CD8-positive, alpha-beta memory T cell (primary cell): ENCODE measurements around the gene TBCE. TPM values are rescaled to one million over a fixed set of nuclear protein-coding genes. Genes with fewer than 3 reads are reported as not detected.
"Not testable (repeated sequence)": the region's sequence is repeated elsewhere in the genome, so short reads cannot be mapped to it uniquely, and the experiment has no call there.

Experiments
- CTCF ChIA-PET: fragments of 350-600 bp; sonication (Branson Sonifier 250); formaldehyde crosslinking; loops from one replicate; lab custom pipeline; 2021; ENCODE audit warnings: antibody characterized with exemption; lab: Charles Lee
- POLR2A ChIA-PET: fragments of 350-600 bp; sonication (Branson Sonifier 250); formaldehyde crosslinking; loops from one replicate; lab custom pipeline; 2021; ENCODE audit warnings: antibody characterized with exemption; lab: Charles Lee
- DNase-seq, 5 donors: peaks; one replicate each; pipeline versions ENCODE4 v3.0.0 to v3.0.0-alpha.2; 2020 to 2022; ENCODE audit warnings: mixed read lengths in 1 of 5
- H3K27ac ChIP-seq: one replicate; pipeline ENCODE4 v1.7.0; 2013; ENCODE audit warnings: low read depth, mild to moderate bottlenecking, low read length, moderate library complexity
- H3K27me3 ChIP-seq: 2 replicates; pipeline ENCODE4 v1.7.0; 2013; ENCODE audit warnings: low read length, mild to moderate bottlenecking; ENCODE audit not compliant: insufficient read depth, poor library complexity, severe bottlenecking
- H3K36me3 ChIP-seq: 2 replicates; pipeline ENCODE4 v1.7.0; 2013; ENCODE audit warnings: mild to moderate bottlenecking, low read length, moderate library complexity; ENCODE audit not compliant: insufficient read depth
- H3K4me1 ChIP-seq: 2 replicates; pipeline ENCODE4 v1.7.0; 2013; ENCODE audit warnings: mild to moderate bottlenecking, low read length, moderate library complexity; ENCODE audit not compliant: insufficient read depth
- H3K4me3 ChIP-seq: 2 replicates; pipeline ENCODE4 v1.7.0; 2013; ENCODE audit warnings: mild to moderate bottlenecking, low read length
- H3K9me3 ChIP-seq: 2 replicates; pipeline ENCODE4 v1.7.0; 2013; ENCODE audit warnings: mild to moderate bottlenecking, low read length
- H3K27ac Mint-ChIP-seq, 8 donors: one replicate each; pipeline ENCODE4 v1.8.0; 2020 to 2021; ENCODE audit warnings: mixed read lengths in 8 of 8, mild to moderate bottlenecking in 6 of 8, inconsistent platforms in 3 of 8, moderate library complexity in 3 of 8
- H3K27me3 Mint-ChIP-seq, 2 donors: one replicate each; pipeline ENCODE4 v1.8.0; 2020 to 2021; ENCODE audit warnings: mixed read lengths in 2 of 2, mild to moderate bottlenecking in 1 of 2, moderate library complexity in 1 of 2
- H3K36me3 Mint-ChIP-seq, 3 donors: one replicate each; pipeline ENCODE4 v1.8.0; 2020 to 2021; ENCODE audit warnings: mixed read lengths in 3 of 3, inconsistent platforms in 1 of 3, mild to moderate bottlenecking in 1 of 3
- H3K4me1 Mint-ChIP-seq, 3 donors: one replicate each; pipeline ENCODE4 v1.8.0; 2020 to 2021; ENCODE audit warnings: mixed read lengths in 3 of 3, inconsistent platforms in 1 of 3, mild to moderate bottlenecking in 1 of 3
- H3K4me3 Mint-ChIP-seq, 7 donors: one replicate each; pipeline ENCODE4 v1.8.0; 2020 to 2021; ENCODE audit warnings: mixed read lengths in 7 of 7, mild to moderate bottlenecking in 6 of 7, moderate library complexity in 4 of 7, inconsistent platforms in 2 of 7
- H3K9me3 Mint-ChIP-seq, 5 donors: one replicate each; pipeline ENCODE4 v1.8.0; 2020 to 2022; ENCODE audit warnings: mixed read lengths in 5 of 5, mild to moderate bottlenecking in 3 of 5, moderate library complexity in 2 of 5, inconsistent platforms in 1 of 5
- polyA plus RNA-seq: library from polyadenylated mRNA; unstranded; fragments of 300-500 nt; fragmentation: Illumina TruSeq; gene quantifications from one replicate; pipeline ENCODE4 v1.2.3, GENCODE V29; 2021
- total RNA-seq, 2 experiments: library from RNA; stranded (reverse); gene quantifications; one replicate each; pipeline ENCODE4 v1.2.3, GENCODE V29; 2021

Gene TBCE
- total and polyA plus RNA-seq, 3 experiments from 2014 or later: 15.5 to 25.7 (median 19.4) TPM

DNA sequence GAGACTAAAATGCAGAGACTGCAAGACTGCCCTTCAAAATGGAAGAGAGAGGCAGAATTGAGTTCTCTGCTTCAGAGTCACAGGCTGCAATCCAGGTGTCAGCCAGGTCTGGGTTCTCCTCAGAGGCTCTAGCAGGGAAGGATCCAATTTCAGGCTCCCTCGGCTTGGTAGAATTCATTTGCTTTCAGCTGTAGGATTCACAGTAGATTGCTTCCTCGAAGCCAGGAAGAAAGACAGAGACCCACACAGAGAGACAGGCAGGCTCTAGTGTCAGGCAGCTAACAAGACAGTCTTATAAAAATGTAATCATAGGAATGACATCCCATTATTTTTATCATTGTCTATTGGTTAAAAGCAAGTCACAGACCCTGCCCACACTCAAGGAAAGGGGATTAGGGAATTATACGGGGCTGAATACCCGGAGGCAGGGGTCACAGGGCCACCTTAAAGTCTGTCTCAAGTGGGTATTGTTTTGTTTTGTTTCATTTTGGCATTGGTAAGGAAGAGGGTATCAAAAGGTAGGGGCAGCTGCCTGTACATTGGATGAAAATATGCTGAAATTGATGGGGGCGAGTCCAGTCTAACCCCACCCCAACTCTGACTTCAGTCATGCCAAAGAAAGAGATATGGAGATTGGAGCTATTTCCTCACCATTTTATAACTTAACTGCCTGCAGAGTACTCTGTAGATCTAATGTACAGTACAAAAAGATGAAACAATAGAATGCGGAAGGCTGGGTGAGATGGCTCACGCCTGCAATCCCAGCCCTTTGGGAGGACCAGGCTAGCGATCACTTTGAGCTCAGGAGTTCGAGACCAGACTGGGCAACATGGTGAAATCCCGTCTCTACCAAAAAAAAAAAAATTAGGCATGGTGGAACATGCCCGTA is 9.5 kb upstream of the TBCE start:
- Histone ChIP-seq H3K27ac (no peak overlapping the region), H3K4me1 (no peaks in the 10 kb centered on the region), H3K4me3 (no peak overlapping the region), H3K27me3 (no peaks in the 10 kb centered on the region), H3K36me3 (no peaks in the 10 kb centered on the region), H3K9me3 (no peaks in the 10 kb centered on the region)
- H3K36me3 Mint-ChIP-seq: no peaks in the 10 kb centered on the region
- H3K27ac Mint-ChIP-seq: peak overlapping the region in 1 of 8 donors; percentile 35
- peaks cover 0 to 2% of the 10 kb centered on the region in 2 donors for H3K27me3 Mint-ChIP-seq
- POLR2A ChIA-PET: interaction anchor here (0.7 kb wide), 1 partner anchor 248 kb away, joined by 3 read pairs; no protein-coding TSS in a partner anchor
- H3K4me3 Mint-ChIP-seq: no peak overlapping the region
- CTCF ChIA-PET: interaction anchor here (1.6 kb wide), 1 partner anchor 15 kb away, joined by 6 read pairs; no protein-coding TSS in a partner anchor
- H3K4me1 Mint-ChIP-seq: no peaks in the 10 kb centered on the region
- H3K9me3 Mint-ChIP-seq: no peaks in the 10 kb centered on the region
- DNase-seq: no peak

GRCh38 chr1:235358899-235359298 is 8.3 kb upstream of the TBCE start:
- Histone ChIP-seq H3K4me3 (no peak overlapping the region), H3K27ac (no peak overlapping the region), H3K4me1 (no peaks in the 10 kb centered on the region), H3K27me3 (no peaks in the 10 kb centered on the region), H3K36me3 (no peaks in the 10 kb centered on the region), H3K9me3 (no peaks in the 10 kb centered on the region)
- Mint-ChIP-seq H3K27ac (no peak overlapping the region), H3K9me3 (no peaks in the 10 kb centered on the region), H3K4me3 (no peak overlapping the region), H3K4me1 (no peaks in the 10 kb centered on the region), H3K36me3 (no peaks in the 10 kb centered on the region), H3K27me3 (peaks cover 0 to 2% of the 10 kb centered on the region in 2 donors)
- DNase-seq: no peak
- CTCF ChIA-PET: interaction anchor here (1.6 kb wide), 1 partner anchor 14 kb away, joined by 6 read pairs; no protein-coding TSS in a partner anchor
- POLR2A ChIA-PET: no interaction called here

GRCh38 chr1:235364189-235364588 is 3.0 kb upstream of the TBCE start:
- H3K9me3 ChIP-seq, H3K27me3 ChIP-seq, H3K27me3 Mint-ChIP-seq, H3K9me3 Mint-ChIP-seq, DNase-seq, H3K36me3 ChIP-seq, H3K27ac Mint-ChIP-seq, POLR2A ChIA-PET, H3K4me1 ChIP-seq, H3K4me3 Mint-ChIP-seq, H3K4me3 ChIP-seq, H3K36me3 Mint-ChIP-seq, H3K27ac ChIP-seq: not testable (repeated sequence)
- H3K4me1 Mint-ChIP-seq: peaks cover 24 to 32% (median 31%) of the 10 kb centered on the region in 3 donors
- CTCF ChIA-PET: interaction anchor here (1.1 kb wide), 1 partner anchor 231 kb away, joined by 3 read pairs; no protein-coding TSS in a partner anchor

- DNase-seq: no peak
- Mint-ChIP-seq H3K27ac (peak overlapping the region; percentile 54 to 96 (median 90)), H3K4me3 (peak overlapping the region; percentile 93 to 99 (median 98)), H3K27me3 (no peaks in the 10 kb centered on the region), H3K4me1 (peaks cover 26 to 38% (median 37%) of the 10 kb centered on the region in 3 donors), H3K36me3 (peaks cover 0 to 10% (median 0%) of the 10 kb centered on the region in 3 donors), H3K9me3 (no peaks in the 10 kb centered on the region)
- H3K36me3 ChIP-seq: no peaks in the 10 kb centered on the region
- ChIA-PET CTCF (no interaction called here), POLR2A (no interaction called here)
- no peak overlapping the region for H3K27ac ChIP-seq
- peak overlapping the region; percentile 95 for H3K4me3 ChIP-seq
- peaks cover 7% of the 10 kb centered on the region for H3K4me1 ChIP-seq
- no peaks in the 10 kb centered on the region for H3K9me3 ChIP-seq
- H3K27me3 ChIP-seq: no peaks in the 10 kb centered on the region
These were observed 941 bp upstream of the TBCE start for GRCh38 chr1:235366286-235366685.

DNA sequence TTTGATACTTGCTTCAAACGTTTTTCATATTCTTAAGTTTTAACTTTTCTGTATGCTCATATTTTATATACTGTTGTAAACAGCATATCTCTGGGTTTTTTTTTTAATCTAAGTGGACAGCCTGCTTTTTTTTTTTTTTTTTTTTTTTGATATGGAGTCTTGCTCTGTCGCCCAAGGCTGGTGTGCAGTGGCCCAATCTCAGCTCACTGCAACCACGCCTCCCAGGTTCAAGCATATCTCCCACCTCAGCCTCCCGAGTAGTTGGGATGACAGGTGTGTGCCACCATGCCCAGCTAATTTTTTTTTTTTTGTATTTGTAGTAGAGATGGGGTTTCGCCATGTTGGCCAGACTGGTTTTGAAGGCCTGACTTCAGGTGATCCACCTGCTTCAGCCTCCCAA is 1.2 kb downstream of the TBCE start:
- Histone ChIP-seq H3K4me3 (no peak overlapping the region), H3K36me3 (no peaks in the 10 kb centered on the region), H3K27me3 (no peaks in the 10 kb centered on the region), H3K4me1 (peaks cover 7% of the 10 kb centered on the region), H3K9me3 (no peaks in the 10 kb centered on the region), H3K27ac (no peak overlapping the region)
- Mint-ChIP-seq H3K27ac (peak overlapping the region in 7 of 8 donors; percentile 56 to 95 (median 88)), H3K27me3 (no peaks in the 10 kb centered on the region), H3K36me3 (peaks cover 0 to 13% (median 2%) of the 10 kb centered on the region in 3 donors), H3K4me3 (peak overlapping the region; percentile 93 to 99 (median 98)), H3K4me1 (peaks cover 29 to 47% (median 38%) of the 10 kb centered on the region in 3 donors), H3K9me3 (no peaks in the 10 kb centered on the region)
- CTCF ChIA-PET: interaction anchor here (0.6 kb wide), 1 partner anchor 37 kb away, joined by 3 read pairs; no protein-coding TSS in a partner anchor
- POLR2A ChIA-PET: no interaction called here
- DNase-seq: no peak

DNA sequence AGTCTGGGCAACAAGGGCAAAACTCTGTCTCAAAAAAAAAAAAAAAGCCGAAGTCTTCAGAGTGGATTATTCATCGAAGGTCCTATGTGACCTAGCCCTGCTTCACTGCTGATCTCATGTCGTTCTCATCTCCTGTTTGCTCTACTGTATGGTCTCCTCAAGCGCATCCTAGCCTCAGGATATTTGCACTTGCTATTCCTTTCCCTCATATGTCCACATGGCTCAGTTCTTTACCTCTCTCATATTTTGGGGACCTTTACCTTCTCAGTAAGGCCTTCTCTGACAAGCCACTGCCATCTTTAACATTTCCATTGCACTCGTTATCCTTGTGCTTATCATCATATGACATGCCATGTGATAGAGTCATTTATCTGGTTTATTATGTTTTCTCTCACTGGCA is 2.6 kb downstream of the TBCE start:
- Histone ChIP-seq H3K27me3 (no peaks in the 10 kb centered on the region), H3K9me3 (no peaks in the 10 kb centered on the region), H3K36me3 (no peaks in the 10 kb centered on the region), H3K4me3 (no peak overlapping the region), H3K4me1 (peaks cover 7% of the 10 kb centered on the region), H3K27ac (no peak overlapping the region)
- H3K4me1 Mint-ChIP-seq: peaks cover 29 to 47% (median 38%) of the 10 kb centered on the region in 3 donors
- H3K27ac Mint-ChIP-seq: peak overlapping the region in 5 of 8 donors; percentile 11 to 70 (median 31)
- H3K4me3 Mint-ChIP-seq: peak overlapping the region; percentile 33 to 74 (median 59)
- H3K27me3 Mint-ChIP-seq: no peaks in the 10 kb centered on the region
- POLR2A ChIA-PET: no interaction called here
- no peak for DNase-seq
- H3K9me3 Mint-ChIP-seq: no peaks in the 10 kb centered on the region
- peaks cover 0 to 14% (median 2%) of the 10 kb centered on the region in 3 donors for H3K36me3 Mint-ChIP-seq
- CTCF ChIA-PET: no interaction called here

- Mint-ChIP-seq H3K9me3 (no peaks in the 10 kb centered on the region), H3K4me3 (no peak overlapping the region), H3K27me3 (no peaks in the 10 kb centered on the region), H3K4me1 (peaks cover 11 to 31% (median 12%) of the 10 kb centered on the region in 3 donors), H3K27ac (peak overlapping the region in 3 of 8 donors; percentile 17 to 52 (median 48)), H3K36me3 (peaks cover 5 to 37% (median 15%) of the 10 kb centered on the region in 3 donors)
- Histone ChIP-seq H3K4me1 (no peaks in the 10 kb centered on the region), H3K9me3 (no peaks in the 10 kb centered on the region), H3K27me3 (no peaks in the 10 kb centered on the region), H3K27ac (no peak overlapping the region), H3K36me3 (no peaks in the 10 kb centered on the region), H3K4me3 (no peak overlapping the region)
- ChIA-PET POLR2A (no interaction called here), CTCF (interaction anchor here (0.7 kb wide), 1 partner anchor 9 kb away, joined by 3 read pairs; the partner anchor contains the start of gene TBCE)
- DNase-seq: no peak
These were observed 8.8 kb downstream of the TBCE start for GRCh38 chr1:235375919-235376605.
